ENCODE measurements around the gene CSTF1.
"Not testable (repeated sequence)": the region's sequence is repeated elsewhere in the genome, so short reads cannot be mapped to it uniquely, and the experiment has no call there.

Gene CSTF1

GRCh38 chr20:56395166-56395565 lies 2.7 kb downstream of the CSTF1 start:
- peak overlapping the region; percentile 96 for H3K4me2 ChIP-seq (ENCODE audit: low read depth, low read length, poor library complexity, severe bottlenecking)
- TF ChIP-seq CTCF (conservative IDR thresholded peaks at IDR 0.05; ENCODE audit: low read length) (no peak), EZH2phosphoT487 (IDR thresholded peaks at IDR 0.05; ENCODE audit: borderline replicate concordance) (no peak)
- H3K9ac ChIP-seq (ENCODE audit: low read depth, low read length, poor library complexity, severe bottlenecking), result peak overlapping the region; percentile 99
- peaks cover 47% of the 10 kb centered on the region; the same call in 1 of the 2 replicates for H3K36me3 ChIP-seq (ENCODE audit: insufficient read depth, low read length)
- peaks cover 33% of the 10 kb centered on the region for H3K4me1 ChIP-seq (ENCODE audit: insufficient read depth, low read length, poor library complexity, severe bottlenecking)
- H2AFZ ChIP-seq (ENCODE audit: low read length), result no peak overlapping the region
- peaks cover 46% of the 10 kb centered on the region for H4K20me1 ChIP-seq (ENCODE audit: insufficient read depth, low read length, poor library complexity, severe bottlenecking)
- H3K9me2 ChIP-seq (replicated peaks; ENCODE audit: low read depth, low read length), result no peaks in the 10 kb centered on the region
- no peaks in the 10 kb centered on the region for H3F3A ChIP-seq (ENCODE audit: low read depth)
- H3K9me3 ChIP-seq (ENCODE audit: insufficient read depth, low read depth, low read length), result no peaks in the 10 kb centered on the region
- peaks cover 66% of the 10 kb centered on the region for H3K79me2 ChIP-seq (ENCODE audit: insufficient read depth, low read length)
- H3K4me3 ChIP-seq (ENCODE audit: low read length, poor library complexity, severe bottlenecking), result peak overlapping the region; percentile 98
- peaks cover 4% of the 10 kb centered on the region for H3K27me3 ChIP-seq (ENCODE audit: insufficient read depth, low read length, poor library complexity, severe bottlenecking)

- peaks cover 16% of the 10 kb centered on the region for H3K4me1 ChIP-seq (ENCODE audit: insufficient read depth, low read length, poor library complexity, severe bottlenecking)
- H3K9me3 ChIP-seq (ENCODE audit: insufficient read depth, low read depth, low read length), result no peaks in the 10 kb centered on the region
- TF ChIP-seq CTCF (conservative IDR thresholded peaks at IDR 0.05; ENCODE audit: low read length) (peak; percentile 92), EZH2phosphoT487 (IDR thresholded peaks at IDR 0.05; ENCODE audit: borderline replicate concordance) (no peak)
- H3K9ac ChIP-seq (ENCODE audit: low read depth, low read length, poor library complexity, severe bottlenecking), result peak overlapping the region; percentile 19
- H3K79me2 ChIP-seq (ENCODE audit: insufficient read depth, low read length), result peaks cover 63% of the 10 kb centered on the region
- no peaks in the 10 kb centered on the region for H3K9me2 ChIP-seq (replicated peaks; ENCODE audit: low read depth, low read length)
- no peak overlapping the region for H2AFZ ChIP-seq (ENCODE audit: low read length)
- peaks cover 78% of the 10 kb centered on the region for H3K36me3 ChIP-seq (ENCODE audit: insufficient read depth, low read length)
- peaks cover 41% of the 10 kb centered on the region for H4K20me1 ChIP-seq (ENCODE audit: insufficient read depth, low read length, poor library complexity, severe bottlenecking)
- no peaks in the 10 kb centered on the region for H3F3A ChIP-seq (ENCODE audit: low read depth)
- peak overlapping the region; percentile 64 for H3K4me2 ChIP-seq (ENCODE audit: low read depth, low read length, poor library complexity, severe bottlenecking)
- no peaks in the 10 kb centered on the region for H3K27me3 ChIP-seq (ENCODE audit: insufficient read depth, low read length, poor library complexity, severe bottlenecking)
- peak overlapping the region; percentile 55 for H3K4me3 ChIP-seq (ENCODE audit: low read length, poor library complexity, severe bottlenecking)
Measured at GRCh38 chr20:56400001-56400640, 7.7 kb downstream of the CSTF1 start.

- Histone ChIP-seq H3K4me1 (ENCODE audit: insufficient read depth, low read length, poor library complexity, severe bottlenecking) (peaks cover 11% of the 10 kb centered on the region), H3K4me3 (ENCODE audit: low read length, poor library complexity, severe bottlenecking) (no peak overlapping the region), H3K4me2 (ENCODE audit: low read depth, low read length, poor library complexity, severe bottlenecking) (no peak overlapping the region), H3K36me3 (ENCODE audit: insufficient read depth, low read length) (peaks cover 69% of the 10 kb centered on the region), H4K20me1 (ENCODE audit: insufficient read depth, low read length, poor library complexity, severe bottlenecking) (peaks cover 36% of the 10 kb centered on the region), H3K9ac (ENCODE audit: low read depth, low read length, poor library complexity, severe bottlenecking) (no peak overlapping the region), H3F3A (ENCODE audit: low read depth) (no peaks in the 10 kb centered on the region), H2AFZ (ENCODE audit: low read length) (no peak overlapping the region), H3K9me2 (replicated peaks; ENCODE audit: low read depth, low read length) (no peaks in the 10 kb centered on the region), H3K9me3 (ENCODE audit: insufficient read depth, low read depth, low read length) (no peaks in the 10 kb centered on the region), H3K79me2 (ENCODE audit: insufficient read depth, low read length) (peaks cover 55% of the 10 kb centered on the region), H3K27me3 (ENCODE audit: insufficient read depth, low read length, poor library complexity, severe bottlenecking) (no peaks in the 10 kb centered on the region)
- TF ChIP-seq EZH2phosphoT487 (IDR thresholded peaks at IDR 0.05; ENCODE audit: borderline replicate concordance) (no peak), CTCF (conservative IDR thresholded peaks at IDR 0.05; ENCODE audit: low read length) (no peak)
Measured at GRCh38 chr20:56403465-56403864, 11.0 kb downstream of the CSTF1 start.

- H3K9me2 ChIP-seq (replicated peaks; ENCODE audit: low read depth, low read length); H3K4me1 ChIP-seq (ENCODE audit: insufficient read depth, low read length, poor library complexity, severe bottlenecking); H3K9me3 ChIP-seq (ENCODE audit: insufficient read depth, low read depth, low read length); H3F3A ChIP-seq (ENCODE audit: low read depth); H2AFZ ChIP-seq (ENCODE audit: low read length); H3K4me3 ChIP-seq (ENCODE audit: low read length, poor library complexity, severe bottlenecking); H3K9ac ChIP-seq (ENCODE audit: low read depth, low read length, poor library complexity, severe bottlenecking); H3K27me3 ChIP-seq (ENCODE audit: insufficient read depth, low read length, poor library complexity, severe bottlenecking): not testable (repeated sequence)
- Histone ChIP-seq H3K79me2 (ENCODE audit: insufficient read depth, low read length) (peaks cover 52% of the 10 kb centered on the region), H3K4me2 (ENCODE audit: low read depth, low read length, poor library complexity, severe bottlenecking) (peak overlapping the region; percentile 13), H3K36me3 (ENCODE audit: insufficient read depth, low read length) (peaks cover 58% of the 10 kb centered on the region), H4K20me1 (ENCODE audit: insufficient read depth, low read length, poor library complexity, severe bottlenecking) (peaks cover 23% of the 10 kb centered on the region)
Measured at GRCh38 chr20:56405356-56405755, 12.9 kb downstream of the CSTF1 start.
